NCI-H510A (cell line): ENCODE results near the gene MOK.

ENCODE experiments used
- DNase-seq: peaks from one replicate; lab custom pipeline; 2025; lab: John Stamatoyannopoulos, UW

MOK gene

GRCh38 chr14:102180248-102180998, 124.5 kb downstream of the MOK start:
- DNase-seq = no peak
